ENCODE data around the gene BSG. TPM values are rescaled to one million over a fixed set of nuclear protein-coding genes. Genes with fewer than 3 reads are reported as not detected.
A peak's percentile ranks its signal among the peaks of the same experiment; 100 is the strongest.

The BSG gene
- 444 and 577 TPM in 2 replicates for total RNA-seq (2014; rRNA removed; shearing (Covaris generic))

- Histone ChIP-seq H3K36me3 (peaks cover 17% of the 10 kb centered on the region), H3K4me1 (replicated peaks) (peaks cover 27% of the 10 kb centered on the region), H3K27ac (peak within 1 kb of the TSS; percentile 55), H3K4me3 (peak within 1 kb of the TSS; percentile 92), H3K9me3 (replicated peaks) (0 out of 2 replicates have a peak, but pooled peaks cover 2% of the 10 kb centered on the region), H3K27me3 (replicated peaks) (no peaks in the 10 kb centered on the region)
- DNase-seq (ENCODE audit: low read depth in 1 of 2, low spot score in 2 of 2): peak; percentile 92 to 98
Measured at GRCh38 chr19:572140-572742, at the start of gene BSG. BSG (plus strand) TSS chr19:572596; CDS start chr19:572635, 39 bp downstream.

- Histone ChIP-seq H3K36me3 (0 out of 2 replicates have a peak, but pooled peaks cover 3% of the 10 kb centered on the region), H3K27me3 (replicated peaks) (no peaks in the 10 kb centered on the region), H3K4me3 (no peak overlapping the region), H3K27ac (no peak overlapping the region), H3K4me1 (replicated peaks) (peaks cover 16% of the 10 kb centered on the region), H3K9me3 (replicated peaks) (no peaks in the 10 kb centered on the region)
- no peak for DNase-seq (ENCODE audit: low read depth in 1 of 2, low spot score in 2 of 2)
Measured at GRCh38 chr19:522726-523125, 49.7 kb upstream of the BSG start.

GRCh38 chr19:524062-524674 is 48.2 kb upstream of the BSG start:
- peak; percentile 44 to 77 for DNase-seq (ENCODE audit: low read depth in 1 of 2, low spot score in 2 of 2)
- 0 out of 2 replicates have a peak, but pooled peaks cover 3% of the 10 kb centered on the region for H3K36me3 ChIP-seq
- H3K9me3 ChIP-seq (replicated peaks): no peaks in the 10 kb centered on the region
- peaks cover 16% of the 10 kb centered on the region for H3K4me1 ChIP-seq (replicated peaks)
- no peaks in the 10 kb centered on the region for H3K27me3 ChIP-seq (replicated peaks)
- H3K4me3 ChIP-seq: no peak overlapping the region
- no peak overlapping the region for H3K27ac ChIP-seq

- DNase-seq (ENCODE audit: low read depth in 1 of 2, low spot score in 2 of 2): no peak
- Histone ChIP-seq H3K27me3 (replicated peaks) (no peaks in the 10 kb centered on the region), H3K36me3 (no peaks in the 10 kb centered on the region), H3K9me3 (replicated peaks) (no peaks in the 10 kb centered on the region), H3K4me3 (no peak overlapping the region), H3K27ac (no peak overlapping the region), H3K4me1 (replicated peaks) (peaks cover 16% of the 10 kb centered on the region)
Measured at GRCh38 chr19:525029-525428, 47.4 kb upstream of the BSG start.

GRCh38 chr19:525857-526419 is 46.5 kb upstream of the BSG start:
- no peaks in the 10 kb centered on the region for H3K27me3 ChIP-seq (replicated peaks)
- no peaks in the 10 kb centered on the region for H3K9me3 ChIP-seq (replicated peaks)
- peaks cover 21% of the 10 kb centered on the region for H3K4me1 ChIP-seq (replicated peaks)
- H3K36me3 ChIP-seq: no peaks in the 10 kb centered on the region; the same call in 1 of the 2 replicates
- H3K27ac ChIP-seq: no peak overlapping the region
- DNase-seq (ENCODE audit: low read depth in 1 of 2, low spot score in 2 of 2): no peak
- no peak overlapping the region for H3K4me3 ChIP-seq

- Histone ChIP-seq H3K9me3 (replicated peaks) (peaks cover 4% of the 10 kb centered on the region; the same call in 1 of the 2 replicates), H3K4me3 (peak overlapping the region; percentile 98), H3K36me3 (peaks cover 14% of the 10 kb centered on the region), H3K4me1 (replicated peaks) (peaks cover 22% of the 10 kb centered on the region), H3K27me3 (replicated peaks) (no peaks in the 10 kb centered on the region), H3K27ac (no peak overlapping the region)
- no peak for DNase-seq (ENCODE audit: low read depth in 1 of 2, low spot score in 2 of 2)
Measured at GRCh38 chr19:530134-531008, 42.0 kb upstream of the BSG start.

- Histone ChIP-seq H3K27me3 (replicated peaks) (no peaks in the 10 kb centered on the region), H3K27ac (peak overlapping the region; percentile 71), H3K4me3 (peak overlapping the region; percentile 98), H3K36me3 (peaks cover 17% of the 10 kb centered on the region), H3K4me1 (replicated peaks) (peaks cover 22% of the 10 kb centered on the region), H3K9me3 (replicated peaks) (peaks cover 4% of the 10 kb centered on the region; the same call in 1 of the 2 replicates)
- peak; percentile 78 to 85 for DNase-seq (ENCODE audit: low read depth in 1 of 2, low spot score in 2 of 2)
Measured at GRCh38 chr19:531009-531752, 41.2 kb upstream of the BSG start.

GRCh38 chr19:531753-532560 is 40.4 kb upstream of the BSG start, which contains the start of gene CDC34:
CDC34 (plus strand) TSS chr19:531760; CDS start chr19:531932, 172 bp downstream.
- H3K36me3 ChIP-seq: peaks cover 25% of the 10 kb centered on the region
- peaks cover 4% of the 10 kb centered on the region; the same call in 1 of the 2 replicates for H3K9me3 ChIP-seq (replicated peaks)
- H3K4me1 ChIP-seq (replicated peaks): peaks cover 22% of the 10 kb centered on the region
- H3K4me3 ChIP-seq: peak within 1 kb of the TSS; percentile 98
- DNase-seq (ENCODE audit: low read depth in 1 of 2, low spot score in 2 of 2): peak in 1 of 2 experiments; percentile 37
- H3K27ac ChIP-seq: peak within 1 kb of the TSS; percentile 71
- H3K27me3 ChIP-seq (replicated peaks): no peaks in the 10 kb centered on the region

GRCh38 chr19:532561-533363 is 39.6 kb upstream of the BSG start:
- Histone ChIP-seq H3K4me1 (replicated peaks) (peaks cover 22% of the 10 kb centered on the region), H3K4me3 (peak overlapping the region; percentile 98), H3K27me3 (replicated peaks) (no peaks in the 10 kb centered on the region), H3K9me3 (replicated peaks) (peaks cover 4% of the 10 kb centered on the region; the same call in 1 of the 2 replicates), H3K27ac (peak overlapping the region; percentile 57), H3K36me3 (peaks cover 27% of the 10 kb centered on the region)
- peak in 1 of 2 experiments; percentile 85 for DNase-seq (ENCODE audit: low read depth in 1 of 2, low spot score in 2 of 2)

- DNase-seq (ENCODE audit: low read depth in 1 of 2, low spot score in 2 of 2): no peak
- Histone ChIP-seq H3K27ac (peak overlapping the region; percentile 57), H3K36me3 (peaks cover 29% of the 10 kb centered on the region), H3K9me3 (replicated peaks) (peaks cover 4% of the 10 kb centered on the region; the same call in 1 of the 2 replicates), H3K4me1 (replicated peaks) (peaks cover 22% of the 10 kb centered on the region), H3K4me3 (peak overlapping the region; percentile 98), H3K27me3 (replicated peaks) (no peaks in the 10 kb centered on the region)
Measured at GRCh38 chr19:533364-534058, 38.9 kb upstream of the BSG start.

GRCh38 chr19:534088-534487 is 38.3 kb upstream of the BSG start:
- Histone ChIP-seq H3K4me3 (no peak overlapping the region), H3K27me3 (replicated peaks) (no peaks in the 10 kb centered on the region), H3K36me3 (peaks cover 35% of the 10 kb centered on the region), H3K27ac (no peak overlapping the region), H3K9me3 (replicated peaks) (peaks cover 4% of the 10 kb centered on the region; the same call in 1 of the 2 replicates), H3K4me1 (replicated peaks) (peaks cover 22% of the 10 kb centered on the region)
- no peak for DNase-seq (ENCODE audit: low read depth in 1 of 2, low spot score in 2 of 2)

Measured in SJSA1 (cell line).